HEK293T (cell line): Measurements from ENCODE around the gene NHLRC2.

ENCODE experiments used
- ELF4 ChIP-seq: fragments of 450-650 bp; IDR thresholded peaks from 2 replicates; pipeline ENCODE4 v1.6.1; 2017; ENCODE audit warnings: antibody characterized with exemption
- FOXK2 ChIP-seq: fragments of 450-650 bp; IDR thresholded peaks from 2 replicates; pipeline ENCODE4 v1.6.1; 2016; ENCODE audit warnings: mild to moderate bottlenecking
- FOXM1 ChIP-seq: fragments of 450-650 bp; IDR thresholded peaks from 2 replicates; pipeline ENCODE4 v1.6.1; 2017; ENCODE audit warnings: mild to moderate bottlenecking, borderline replicate concordance
- HDGF ChIP-seq: fragments of 450-650 bp; IDR thresholded peaks from 2 replicates; pipeline ENCODE4 v1.6.1; 2017; ENCODE audit warnings: antibody characterized with exemption, borderline replicate concordance
- TARDBP ChIP-seq: fragments of 450-650 bp; IDR thresholded peaks from 2 replicates; pipeline ENCODE4 v1.6.1; 2016

- TF ChIP-seq ELF4 (no peak), FOXK2 (no peak), FOXM1 (no peak), HDGF (no peak), TARDBP (no peak)
These were observed 37.0 kb downstream of the NHLRC2 start for GRCh38 chr10:113891476-113891875.
